WERI-Rb-1 (cell line): Measurements from ENCODE around the gene GPX3.

Experiments used
- DNase-seq: peaks from one replicate; pipeline ENCODE4 v3.0.0-alpha.2; 2020
- H3K27ac ChIP-seq: fragments of 250-450 bp; sonication (Bioruptor Pico); 2 replicates; pipeline ENCODE4 v1.5.1; 2020; ENCODE audit warnings: mild to moderate bottlenecking, moderate library complexity
- H3K27me3 ChIP-seq: fragments of 250-450 bp; sonication (Bioruptor Pico); 2 replicates; pipeline ENCODE4 v1.5.1; 2021; ENCODE audit warnings: mild to moderate bottlenecking, low read depth, moderate library complexity; ENCODE audit not compliant: insufficient read depth, severe bottlenecking
- H3K36me3 ChIP-seq: fragments of 250-450 bp; sonication (Bioruptor Pico); 2 replicates; pipeline ENCODE4 v1.5.1; 2020; ENCODE audit warnings: mild to moderate bottlenecking, moderate library complexity
- H3K4me3 ChIP-seq: 2 replicates; pipeline ENCODE4 v1.5.1; 2011; ENCODE audit warnings: low read depth, mild to moderate bottlenecking, control low read depth, low read length
- H3K9me3 ChIP-seq: fragments of 250-450 bp; sonication (Bioruptor Pico); 2 replicates; pipeline ENCODE4 v1.5.1; 2021; ENCODE audit warnings: mild to moderate bottlenecking, moderate library complexity; ENCODE audit not compliant: severe bottlenecking
- TF ChIP-seq, protein P1 (sequence below): IDR thresholded peaks from 2 replicates; pipeline ENCODE4 v1.5.1; 2011; ENCODE audit warnings: low read depth, mild to moderate bottlenecking, control low read depth, inconsistent platforms, low read length

The GPX3 gene

DNA sequence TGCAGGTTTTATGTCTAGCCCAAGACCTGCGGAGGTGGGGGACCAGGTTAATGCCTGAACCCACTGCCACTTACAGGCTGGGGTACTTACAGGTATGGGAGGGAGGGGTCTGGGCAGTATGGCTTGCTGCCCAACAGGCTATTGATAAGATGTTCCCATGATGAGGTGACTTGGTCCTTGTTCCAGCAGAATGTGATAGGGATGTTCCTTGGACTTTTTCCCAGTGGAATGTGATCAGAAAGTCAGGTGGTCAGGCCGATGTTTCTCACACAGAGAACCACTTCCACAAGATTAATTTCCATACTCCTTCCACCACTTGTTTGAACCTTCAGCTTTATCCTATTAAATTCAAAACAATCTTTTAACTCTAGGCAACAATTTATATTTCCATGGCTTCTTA, 27.0 kb upstream of the GPX3 start:
- H3K9me3 ChIP-seq = peaks cover 2% of the 10 kb centered on the region
- no peaks in the 10 kb centered on the region for H3K36me3 ChIP-seq
- TF ChIP-seq, protein P1, sequence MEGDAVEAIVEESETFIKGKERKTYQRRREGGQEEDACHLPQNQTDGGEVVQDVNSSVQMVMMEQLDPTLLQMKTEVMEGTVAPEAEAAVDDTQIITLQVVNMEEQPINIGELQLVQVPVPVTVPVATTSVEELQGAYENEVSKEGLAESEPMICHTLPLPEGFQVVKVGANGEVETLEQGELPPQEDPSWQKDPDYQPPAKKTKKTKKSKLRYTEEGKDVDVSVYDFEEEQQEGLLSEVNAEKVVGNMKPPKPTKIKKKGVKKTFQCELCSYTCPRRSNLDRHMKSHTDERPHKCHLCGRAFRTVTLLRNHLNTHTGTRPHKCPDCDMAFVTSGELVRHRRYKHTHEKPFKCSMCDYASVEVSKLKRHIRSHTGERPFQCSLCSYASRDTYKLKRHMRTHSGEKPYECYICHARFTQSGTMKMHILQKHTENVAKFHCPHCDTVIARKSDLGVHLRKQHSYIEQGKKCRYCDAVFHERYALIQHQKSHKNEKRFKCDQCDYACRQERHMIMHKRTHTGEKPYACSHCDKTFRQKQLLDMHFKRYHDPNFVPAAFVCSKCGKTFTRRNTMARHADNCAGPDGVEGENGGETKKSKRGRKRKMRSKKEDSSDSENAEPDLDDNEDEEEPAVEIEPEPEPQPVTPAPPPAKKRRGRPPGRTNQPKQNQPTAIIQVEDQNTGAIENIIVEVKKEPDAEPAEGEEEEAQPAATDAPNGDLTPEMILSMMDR = no peak
- DNase-seq = no peak
- no peak overlapping the region for H3K4me3 ChIP-seq
- no peaks in the 10 kb centered on the region for H3K27me3 ChIP-seq
- no peak overlapping the region for H3K27ac ChIP-seq

GRCh38 chr5:150993826-150994412, 26.5 kb upstream of the GPX3 start:
- Histone ChIP-seq H3K4me3 (no peak overlapping the region), H3K9me3 (peaks cover 2% of the 10 kb centered on the region), H3K36me3 (no peaks in the 10 kb centered on the region), H3K27ac (no peak overlapping the region), H3K27me3 (no peaks in the 10 kb centered on the region)
- TF ChIP-seq, protein P1 = no peak
- DNase-seq = no peak

DNA sequence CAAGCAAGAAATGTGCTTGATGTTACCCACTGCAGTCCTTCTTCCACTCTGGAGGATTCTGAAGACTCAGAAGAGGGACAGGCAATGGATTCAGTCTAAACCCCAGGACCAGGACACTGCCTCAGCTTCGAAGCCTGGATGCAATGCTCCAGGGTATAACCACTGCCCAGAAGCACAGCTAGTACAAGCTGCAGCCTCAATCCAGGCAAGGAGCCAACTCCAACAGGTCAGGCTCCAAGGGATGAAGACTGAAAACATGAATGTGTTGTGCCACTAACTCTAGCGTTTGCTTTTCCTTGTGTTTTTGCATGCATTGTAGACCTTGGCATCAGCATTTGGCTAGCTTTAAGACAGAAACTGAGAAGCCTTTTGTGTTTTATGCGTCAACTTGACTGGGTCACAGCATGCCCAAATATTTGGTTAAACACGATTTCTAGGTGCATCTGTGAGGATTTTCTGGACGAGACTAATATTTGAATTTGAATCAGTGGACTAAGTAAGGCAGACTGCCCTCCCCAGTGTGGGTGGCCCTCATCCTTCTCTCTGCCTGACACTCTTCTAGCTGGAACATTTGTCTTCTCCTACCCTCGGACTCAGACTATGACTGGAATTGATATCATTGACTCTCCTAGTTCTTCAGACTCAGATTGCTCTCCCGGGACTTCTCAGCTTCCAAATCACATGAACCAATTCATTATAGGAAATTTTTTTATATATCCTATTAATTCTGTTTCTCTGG, 20.5 kb upstream of the GPX3 start:
- Histone ChIP-seq H3K27me3 (no peaks in the 10 kb centered on the region), H3K27ac (no peak overlapping the region), H3K36me3 (no peaks in the 10 kb centered on the region), H3K4me3 (no peak overlapping the region), H3K9me3 (no peaks in the 10 kb centered on the region)
- TF ChIP-seq, protein P1 = no peak
- no peak for DNase-seq

GRCh38 chr5:151001436-151001835, 19.0 kb upstream of the GPX3 start:
- H3K27ac ChIP-seq = no peak overlapping the region
- no peak overlapping the region for H3K4me3 ChIP-seq
- no peaks in the 10 kb centered on the region for H3K9me3 ChIP-seq
- DNase-seq = no peak
- TF ChIP-seq, protein P1 = no peak
- no peaks in the 10 kb centered on the region for H3K27me3 ChIP-seq
- no peaks in the 10 kb centered on the region for H3K36me3 ChIP-seq

DNA sequence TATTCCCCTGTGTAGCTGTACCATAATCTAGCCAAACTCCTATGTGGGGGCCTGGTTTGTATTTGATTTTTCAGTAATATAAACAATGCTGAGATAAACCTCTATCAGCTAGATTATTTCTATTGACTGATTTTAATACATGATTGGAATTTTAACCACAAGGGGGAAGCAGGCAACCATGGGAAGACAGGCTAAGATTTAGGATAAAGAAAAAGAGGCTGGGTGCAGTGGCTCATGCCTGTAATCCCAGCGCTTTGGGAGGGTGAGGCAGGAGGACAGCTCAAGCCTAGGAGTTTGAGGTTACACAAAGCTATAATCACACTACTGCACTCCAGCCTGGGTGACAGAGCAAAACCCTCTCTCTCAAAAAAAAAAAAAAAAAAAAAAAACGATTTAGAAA, 18.1 kb upstream of the GPX3 start:
- H3K27ac ChIP-seq = no peak overlapping the region
- no peaks in the 10 kb centered on the region for H3K36me3 ChIP-seq
- H3K4me3 ChIP-seq = no peak overlapping the region
- DNase-seq = peak; percentile 42
- no peaks in the 10 kb centered on the region for H3K27me3 ChIP-seq
- TF ChIP-seq, protein P1 = peak; percentile 21; the same call in 1 of the 2 replicates
- no peaks in the 10 kb centered on the region for H3K9me3 ChIP-seq
